ENCODE data around the gene RHBDL2. TPM values are rescaled to one million over a fixed set of nuclear protein-coding genes. Genes with fewer than 3 reads are reported as not detected.

Gene RHBDL2
- total and polyA plus RNA-seq, 2 of the 13 experiments (the other 11 are each of a cell fraction or from before 2014, with no cell fraction given) = 3.3 to 5.4 TPM

- TF ChIP-seq MYPOP (CRISPR knock-in tag; IDR thresholded peaks at IDR 0.05) (no peak), MXI1 (IDR thresholded peaks at IDR 0.05; ENCODE audit: borderline replicate concordance, low read depth, low read length) (no peak), ZNF446 (CRISPR knock-in tag; IDR thresholded peaks at IDR 0.05) (no peak), ZBTB1 (CRISPR knock-in tag; IDR thresholded peaks at IDR 0.05; ENCODE audit: borderline replicate concordance) (no peak), RFXAP (CRISPR knock-in tag; IDR thresholded peaks at IDR 0.05; ENCODE audit: borderline replicate concordance) (0 out of 2 replicates have a peak, but pooled peaks have one; percentile 54), IRF2 (CRISPR knock-in tag; IDR thresholded peaks at IDR 0.05) (no peak), PRDM15 (CRISPR knock-in tag; IDR thresholded peaks at IDR 0.05) (no peak), TBX2 (CRISPR knock-in tag; IDR thresholded peaks at IDR 0.05; ENCODE audit: borderline replicate concordance) (peak; percentile 53; the same call in 1 of the 2 replicates), RBM39 (IDR thresholded peaks at IDR 0.05; ENCODE audit: low read depth, low read length, poor library complexity, severe bottlenecking) (no peak), MTA3 (CRISPR knock-in tag; IDR thresholded peaks at IDR 0.05) (no peak), ZBTB25 (CRISPR knock-in tag; IDR thresholded peaks at IDR 0.05) (no peak), HNF4A (CRISPR knock-in tag; IDR thresholded peaks at IDR 0.05) (peak; percentile 70), PATZ1 (CRISPR knock-in tag; IDR thresholded peaks at IDR 0.05) (no peak), ZNF572 (CRISPR knock-in tag; IDR thresholded peaks at IDR 0.05) (no peak), NCOA1 (CRISPR knock-in tag; IDR thresholded peaks at IDR 0.05) (no peak), E2F2 (CRISPR knock-in tag; IDR thresholded peaks at IDR 0.05; ENCODE audit: borderline replicate concordance) (no peak), FOXA3 (CRISPR knock-in tag; IDR thresholded peaks at IDR 0.05) (0 out of 2 replicates have a peak, but pooled peaks have one; percentile 10), ZNF703 (CRISPR knock-in tag; IDR thresholded peaks at IDR 0.05; ENCODE audit: borderline replicate concordance) (no peak), SALL1 (CRISPR knock-in tag; IDR thresholded peaks at IDR 0.05) (peak; percentile 22; the same call in 1 of the 2 replicates), RXRB (CRISPR knock-in tag; IDR thresholded peaks at IDR 0.05; ENCODE audit: borderline replicate concordance) (no peak)
These were observed 1.2 kb upstream of the RHBDL2 start (continued) for GRCh38 chr1:38942664-38943428.
